MV-4-11 (cell line): ENCODE data around the gene PIK3R6.

Experiments used
- DNase-seq: peaks from one replicate; lab custom pipeline; 2025; lab: John Stamatoyannopoulos, UW

Gene PIK3R6

DNA sequence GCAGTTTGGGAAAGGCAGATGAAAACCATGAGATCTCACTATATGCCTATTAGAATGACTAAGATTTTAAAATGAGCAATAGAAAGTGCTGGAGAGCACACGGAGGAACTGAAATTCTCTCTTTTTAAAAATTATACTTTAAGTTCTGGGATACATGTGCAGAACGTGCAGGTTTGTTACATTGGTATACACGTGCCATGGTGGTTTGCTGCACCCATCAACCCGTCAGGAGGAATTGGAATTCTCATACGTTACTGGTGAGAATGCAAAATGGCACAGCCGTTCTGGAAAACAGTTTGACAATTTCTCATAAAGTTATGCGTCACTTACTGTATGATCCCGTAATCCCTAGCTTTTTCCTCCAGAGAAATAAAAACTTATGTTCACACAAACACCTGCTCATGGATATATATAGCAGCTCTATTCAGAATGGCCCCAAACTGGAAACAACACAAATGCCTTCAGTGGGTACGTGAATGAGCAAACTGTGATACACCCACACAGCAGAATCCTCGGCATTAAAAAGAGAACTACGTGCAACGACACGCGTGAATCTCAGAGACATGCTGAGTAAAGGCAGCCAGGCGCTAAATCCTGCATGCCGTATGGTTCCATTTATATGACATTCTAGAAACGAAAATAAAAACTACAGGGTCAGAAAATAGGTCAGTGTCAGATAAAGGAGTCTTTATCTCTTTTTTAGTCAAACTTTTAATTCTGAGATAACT lies 11.8 kb downstream of the PIK3R6 start:
- no peak for DNase-seq

DNA sequence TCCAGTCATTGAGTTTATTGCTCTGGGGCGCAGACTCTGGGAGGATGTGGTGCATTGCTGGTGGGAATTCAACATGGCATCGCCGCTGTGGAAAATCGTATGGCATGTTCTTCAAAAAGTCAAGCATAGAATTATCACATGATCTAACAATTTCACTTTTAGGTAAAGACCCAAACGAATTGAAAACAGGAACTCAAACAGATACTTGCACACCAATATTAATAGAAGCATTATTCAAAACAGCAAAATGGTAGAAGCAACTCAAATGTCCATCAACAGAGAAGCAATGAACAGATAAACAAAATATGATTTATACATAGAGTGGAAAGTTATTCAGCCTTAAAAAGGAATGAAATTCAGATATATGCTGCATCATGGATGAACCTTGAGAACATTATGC lies 15.9 kb downstream of the PIK3R6 start:
- no peak for DNase-seq

DNA sequence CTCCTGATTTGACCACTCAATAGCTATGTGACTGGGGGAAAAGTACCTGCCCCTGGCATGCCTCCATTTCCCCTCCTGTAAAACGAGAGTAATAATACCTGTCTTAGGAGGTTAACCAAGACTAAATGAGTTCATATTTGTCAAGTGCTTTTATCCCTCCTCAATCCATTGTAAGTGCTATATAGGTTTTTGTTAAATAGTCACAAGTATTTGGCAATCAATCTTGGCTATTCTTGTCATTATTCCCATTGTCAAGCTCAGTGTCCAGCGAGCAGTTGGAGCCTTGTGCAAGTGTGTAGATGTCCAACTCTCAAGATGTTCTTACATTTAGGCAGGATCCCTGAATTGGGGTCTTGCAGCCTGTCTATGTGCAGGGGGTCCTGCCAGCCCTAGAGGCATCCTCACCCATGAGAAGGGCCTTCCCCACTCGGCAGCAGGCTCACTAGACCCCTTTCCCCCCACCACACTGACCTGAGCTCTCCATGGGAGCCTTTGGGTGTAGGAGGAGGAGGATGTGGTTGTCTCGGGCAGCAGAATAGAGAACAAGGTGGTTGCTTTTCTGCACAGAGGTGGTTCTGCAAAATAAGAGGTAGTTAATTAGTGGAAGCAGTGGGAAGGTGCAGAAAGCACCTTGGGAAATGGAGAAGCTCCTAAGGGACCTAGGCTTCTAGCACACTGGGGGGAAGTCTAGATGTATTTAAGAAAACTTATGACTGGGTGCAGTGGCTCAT lies 18.0 kb downstream of the PIK3R6 start:
- DNase-seq: no peak

DNA sequence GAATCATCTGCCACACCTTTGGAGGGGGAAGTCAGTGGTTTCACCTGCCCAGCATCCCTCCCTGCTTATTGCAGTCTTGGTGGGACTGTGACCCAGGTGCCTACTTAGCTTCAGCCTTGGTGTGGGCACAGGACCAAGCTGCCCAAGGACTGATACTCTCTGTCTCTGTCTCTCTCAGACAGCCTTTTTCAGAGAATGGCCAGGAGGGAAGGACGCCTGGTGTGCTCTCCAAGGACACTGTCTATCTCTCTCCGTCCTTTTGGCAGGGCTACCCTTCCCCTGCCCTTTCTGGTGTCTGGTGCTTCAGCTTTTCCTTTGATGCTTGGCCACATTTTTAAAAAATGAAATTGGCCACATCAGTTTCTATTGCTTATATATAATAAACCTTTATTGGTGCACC lies 19.6 kb downstream of the PIK3R6 start:
- no peak for DNase-seq

DNA sequence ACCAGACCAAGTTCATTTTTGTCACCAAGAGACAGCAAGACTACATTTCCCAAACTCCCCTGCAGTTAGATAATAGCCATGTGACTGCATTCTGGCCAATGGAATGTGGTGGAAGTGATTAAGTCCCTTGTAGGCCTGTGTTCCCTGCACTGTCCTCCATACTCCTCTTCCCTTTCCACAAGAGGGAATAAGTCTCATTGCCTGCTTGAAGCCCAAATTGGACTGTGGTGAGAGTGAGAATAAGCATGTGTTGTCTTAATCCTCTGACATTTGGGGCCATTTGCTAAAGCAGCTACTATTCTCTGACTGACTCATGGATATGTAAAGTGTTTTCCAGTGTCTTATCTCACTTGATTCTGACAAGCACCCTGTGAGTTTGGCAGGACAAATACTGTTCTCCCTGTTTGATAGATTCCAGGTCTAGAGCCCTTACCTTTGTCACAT lies 20.7 kb downstream of the PIK3R6 start:
- peak; percentile 40 for DNase-seq

DNA sequence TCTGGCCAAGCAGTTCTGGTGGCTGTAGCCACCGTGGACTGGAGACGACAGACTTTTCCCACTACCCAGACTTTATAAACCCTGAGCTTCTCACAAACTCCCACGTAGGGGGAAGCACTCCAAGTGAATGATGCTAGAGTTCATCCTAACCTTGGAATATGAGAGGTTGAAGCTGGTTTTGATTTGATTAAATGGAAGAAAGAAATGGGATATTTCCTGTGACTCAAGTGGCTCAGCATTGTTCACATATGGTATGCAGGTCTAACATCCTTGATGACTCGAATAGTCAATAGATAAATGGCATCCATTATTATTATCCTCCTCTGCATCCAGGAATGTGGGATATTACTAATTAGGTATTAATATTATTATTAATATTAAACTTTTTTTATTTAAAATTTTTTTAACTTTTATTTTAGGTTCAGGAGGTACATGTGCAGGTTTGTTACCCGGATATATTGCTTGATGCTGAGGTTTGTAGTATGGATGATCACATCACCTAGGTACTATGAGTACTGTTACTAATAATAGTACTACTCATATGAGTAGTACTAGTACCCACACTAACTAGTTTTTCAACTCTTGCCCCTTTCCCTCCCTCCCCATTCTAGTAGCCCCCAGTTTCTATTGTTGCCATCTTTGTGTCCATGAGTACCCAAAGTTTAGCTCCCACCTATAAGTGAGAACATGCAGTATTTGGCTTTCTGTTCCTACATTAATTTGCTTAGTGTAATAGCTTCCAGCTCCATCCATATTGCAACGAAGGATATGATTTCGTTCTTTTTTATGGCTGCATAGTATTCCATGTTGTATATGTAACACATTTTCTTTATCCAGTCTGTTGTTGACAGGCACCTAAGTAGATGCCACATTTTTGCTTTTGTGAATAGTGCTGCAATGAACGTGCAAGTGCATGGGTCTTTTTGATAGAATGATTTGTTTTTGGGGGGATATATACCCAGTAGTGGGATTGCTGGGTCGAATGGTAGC lies 22.9 kb downstream of the PIK3R6 start:
- no peak for DNase-seq

DNA sequence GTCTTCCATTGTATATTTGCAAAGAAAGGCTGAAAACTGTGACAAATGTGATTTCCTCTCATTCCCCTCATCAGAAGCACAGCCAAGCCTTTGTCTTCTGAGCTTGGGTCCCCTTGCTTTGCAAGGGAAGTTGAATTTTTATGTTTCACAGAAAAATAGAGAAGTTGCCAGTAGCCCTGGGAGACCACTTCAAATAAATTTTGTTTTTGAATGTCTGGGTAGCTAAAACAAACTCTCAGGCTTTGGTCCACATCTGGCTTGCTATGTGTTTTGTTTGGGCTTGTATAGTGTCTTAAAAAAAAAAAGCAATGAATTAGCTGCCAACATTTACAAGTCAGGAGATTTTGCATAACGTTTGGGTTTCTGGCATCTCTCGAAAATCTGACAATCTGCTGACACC lies 24.1 kb downstream of the PIK3R6 start:
- peak; percentile 13 for DNase-seq

DNA sequence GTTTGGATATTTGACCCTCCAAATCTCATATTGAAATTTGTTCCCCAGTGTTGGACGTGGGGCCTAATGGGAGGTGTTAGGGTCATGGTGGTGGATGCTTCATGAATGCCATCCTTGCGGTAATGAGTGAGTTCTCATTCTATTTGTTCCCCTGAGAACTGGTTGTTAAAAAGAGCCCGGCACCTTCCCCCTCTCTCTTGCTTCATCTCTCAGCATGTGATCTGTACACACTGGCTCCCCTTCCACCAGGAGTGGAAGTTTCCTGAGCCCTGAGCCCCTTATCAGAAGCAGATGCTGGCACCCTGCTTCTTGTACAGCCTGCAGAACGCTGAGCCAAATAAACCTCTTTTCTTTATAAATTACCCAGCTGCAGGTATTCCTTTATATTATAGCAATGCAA lies 25.6 kb downstream of the PIK3R6 start:
- no peak for DNase-seq

DNA sequence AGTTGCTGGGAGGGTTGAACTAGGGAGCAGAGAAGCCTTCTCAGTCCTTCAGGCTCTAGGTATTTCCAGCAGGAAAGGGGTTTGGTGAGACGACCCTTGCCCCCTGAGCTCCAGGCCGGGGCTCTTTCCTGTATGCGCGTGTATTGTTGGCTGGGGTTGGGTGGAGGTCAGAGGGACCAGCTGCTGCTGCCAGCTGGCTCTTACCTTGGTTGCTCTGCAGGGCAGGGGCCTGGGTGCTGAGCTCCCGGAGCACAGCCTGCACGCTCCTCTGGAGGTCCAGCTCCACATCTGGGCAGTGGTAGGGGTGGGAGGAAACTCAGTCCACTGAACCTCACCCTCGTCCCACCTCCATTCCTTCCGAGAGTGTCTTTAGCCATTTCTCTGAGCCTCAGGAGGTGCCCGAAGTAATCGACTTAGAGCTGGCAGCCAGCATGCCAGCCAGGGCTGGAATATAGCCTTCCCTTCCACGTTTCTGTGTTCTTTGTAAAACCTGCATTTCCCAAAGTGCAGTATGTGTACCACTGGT lies 28.0 kb downstream of the PIK3R6 start:
- no peak for DNase-seq

DNA sequence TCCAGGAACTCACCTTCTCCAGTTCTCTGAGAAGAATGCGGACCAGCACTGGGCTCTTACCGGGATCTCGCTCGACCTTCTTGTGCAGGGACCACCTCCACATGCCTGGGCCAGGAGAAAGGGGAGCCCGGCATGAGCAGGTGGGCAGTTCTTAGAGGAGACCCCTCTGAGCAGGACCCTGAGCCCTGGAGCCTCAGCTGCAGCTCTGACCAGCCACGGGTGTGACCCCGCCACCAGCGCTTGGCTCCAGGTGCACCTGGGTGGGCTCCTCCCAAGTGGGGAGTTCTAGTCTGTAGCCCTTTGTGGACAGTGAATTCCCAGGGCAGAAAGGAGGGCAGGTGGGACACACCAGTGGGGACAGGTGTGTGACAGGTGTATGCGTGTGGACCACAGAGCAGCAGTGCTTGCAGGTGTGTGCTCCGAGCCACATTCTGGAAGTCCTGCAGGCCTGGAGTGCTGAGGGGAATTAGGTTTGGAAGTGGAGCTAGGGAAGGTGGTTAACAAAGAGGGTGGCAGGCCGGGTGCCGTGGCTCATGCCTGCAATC lies 28.9 kb downstream of the PIK3R6 start:
- no peak for DNase-seq

DNA sequence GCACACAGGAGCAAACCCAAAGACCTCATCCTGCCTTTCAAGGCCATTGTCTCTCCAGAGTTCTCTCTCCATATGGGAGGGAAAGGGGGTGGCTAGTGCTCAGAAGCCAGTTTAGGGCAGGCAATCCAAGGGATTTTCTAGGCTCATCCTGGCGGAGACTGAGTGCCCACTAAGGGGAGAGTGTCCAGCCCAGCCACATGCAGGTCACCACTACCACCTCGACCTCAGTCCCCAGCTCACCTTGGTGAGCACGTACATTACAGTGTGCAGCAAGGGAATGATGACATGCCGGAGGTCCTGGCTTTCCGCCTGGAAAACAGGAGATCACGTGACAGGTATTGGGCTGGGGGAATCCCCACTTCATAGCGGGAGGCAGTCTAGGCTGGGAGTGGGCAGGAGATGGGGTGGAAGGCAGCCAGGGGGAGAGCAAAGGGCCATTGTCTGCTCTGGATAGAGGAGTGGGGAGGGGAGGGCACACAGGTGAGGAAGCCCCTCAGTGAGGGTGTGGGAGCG lies 29.9 kb downstream of the PIK3R6 start:
- DNase-seq: no peak

DNA sequence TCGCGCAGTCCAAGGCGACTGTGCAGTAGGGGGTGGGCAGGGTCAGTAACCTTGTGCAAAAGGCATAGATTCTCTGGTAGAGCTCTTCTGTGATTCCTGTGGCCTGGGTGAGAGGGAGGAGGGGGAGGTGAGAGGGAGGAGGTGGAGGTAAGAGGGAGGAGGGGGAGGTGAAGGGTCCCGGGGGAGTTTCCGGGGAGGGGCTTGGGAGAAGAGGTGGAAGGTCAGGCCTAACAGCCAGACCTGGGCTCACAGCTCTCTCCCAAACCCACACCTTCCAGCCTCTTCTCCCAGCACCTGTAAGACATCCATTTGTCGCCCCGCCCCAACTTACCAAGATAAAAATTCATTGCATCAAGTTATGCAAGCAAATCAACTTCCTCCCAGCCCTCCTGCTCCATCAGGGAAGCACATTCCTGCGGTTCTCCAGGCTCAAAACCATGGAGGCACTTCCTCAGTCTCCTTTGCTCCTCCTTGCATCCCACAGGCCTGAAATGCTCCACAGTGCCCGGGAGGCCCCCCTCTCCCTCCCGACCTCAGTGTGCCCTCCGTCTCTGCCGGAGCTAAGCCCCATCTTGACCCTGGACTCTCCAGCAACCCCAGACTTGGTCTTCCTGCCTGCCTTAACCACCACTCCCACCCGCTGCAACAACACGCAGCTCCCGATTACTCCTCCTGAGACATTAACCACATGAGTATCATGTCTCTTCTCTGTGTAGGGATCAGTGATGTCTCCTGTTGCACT lies 30.5 kb downstream of the PIK3R6 start:
- DNase-seq: no peak

DNA sequence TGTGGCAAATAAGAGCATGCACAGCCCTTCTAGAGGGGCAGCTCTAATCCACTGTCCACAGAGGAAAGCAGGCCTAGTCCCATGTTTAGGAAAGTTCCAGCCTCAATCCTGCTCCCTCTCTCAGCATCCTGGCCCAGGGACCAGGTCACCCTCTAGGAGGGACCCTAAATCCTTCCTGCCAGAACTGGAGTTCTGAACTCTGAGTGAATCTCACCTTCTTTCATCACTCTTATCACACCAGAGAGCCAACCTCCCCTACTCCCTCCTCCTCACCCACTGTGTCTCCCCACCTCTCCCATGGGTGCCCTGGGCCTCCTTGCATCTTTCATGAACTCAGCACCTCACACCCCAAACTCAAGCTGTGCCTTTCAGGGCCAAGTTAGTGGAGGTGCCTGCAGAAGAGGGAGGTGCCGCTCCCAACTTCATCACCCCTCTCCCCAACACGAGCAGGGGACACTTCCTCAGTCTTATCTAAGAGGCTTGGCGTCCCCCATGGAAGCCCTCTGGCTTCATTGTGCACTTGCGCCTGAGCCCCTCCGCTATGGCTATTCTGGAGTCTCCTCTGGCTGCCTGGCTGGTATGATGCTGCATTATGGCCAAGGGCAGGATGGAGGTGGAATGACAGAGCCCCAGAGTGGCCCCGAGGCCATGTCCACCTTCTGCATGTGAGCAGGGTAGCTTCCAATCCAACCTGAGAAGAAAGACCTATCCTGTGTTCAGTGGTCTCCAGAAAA lies 31.7 kb downstream of the PIK3R6 start:
- no peak for DNase-seq

DNA sequence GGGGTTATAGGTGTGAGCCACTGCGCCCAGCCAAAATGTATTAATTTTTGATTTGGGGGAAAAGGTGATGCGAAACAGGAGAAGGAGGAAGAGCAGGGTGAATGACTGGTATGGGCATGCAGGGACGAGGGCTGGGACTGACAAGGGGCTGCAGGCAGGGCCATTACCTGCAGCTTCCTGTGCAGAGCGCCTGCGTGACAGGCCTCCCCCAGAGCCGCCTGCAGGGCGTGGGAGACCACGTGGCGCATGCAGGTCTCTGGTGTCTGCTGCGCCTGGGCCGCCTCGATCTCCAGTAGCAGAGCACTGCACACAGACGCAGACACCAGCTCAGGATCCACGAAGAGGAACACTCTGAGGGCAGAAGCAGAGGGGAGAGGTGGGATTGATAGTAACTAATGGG lies 32.4 kb downstream of the PIK3R6 start:
- DNase-seq: no peak

DNA sequence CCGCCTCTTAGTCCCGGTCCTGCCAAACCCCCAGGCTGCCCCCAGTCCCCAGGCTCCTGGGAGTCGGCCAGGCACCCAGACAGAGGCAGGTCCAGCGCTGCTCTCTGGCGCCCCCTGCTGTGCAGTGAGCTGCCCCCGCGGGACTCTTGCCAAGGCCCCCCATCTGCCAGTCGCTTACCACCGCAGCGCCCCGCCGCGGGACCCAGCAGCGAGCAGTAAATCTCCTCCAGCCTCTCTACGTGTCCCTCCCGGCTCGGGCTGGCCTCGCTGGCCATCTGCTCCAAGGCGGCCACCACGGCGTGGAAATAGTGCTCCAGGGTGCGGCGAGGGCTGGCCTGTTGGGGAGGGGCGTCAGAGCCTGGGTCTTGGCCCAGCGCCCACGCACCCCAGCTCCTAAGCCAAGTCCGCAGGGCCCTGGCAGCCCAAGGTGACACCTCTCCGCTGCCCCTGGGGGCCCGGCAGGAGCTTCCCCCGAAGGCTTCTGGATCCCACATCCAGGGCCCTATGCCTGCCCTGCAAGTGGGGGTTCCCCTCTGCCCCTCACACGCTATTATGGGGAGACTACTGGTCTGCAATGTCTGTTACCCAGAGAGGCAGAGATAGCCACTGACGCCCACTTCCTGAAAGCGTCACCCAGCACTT lies 34.6 kb downstream of the PIK3R6 start:
- no peak for DNase-seq

DNA sequence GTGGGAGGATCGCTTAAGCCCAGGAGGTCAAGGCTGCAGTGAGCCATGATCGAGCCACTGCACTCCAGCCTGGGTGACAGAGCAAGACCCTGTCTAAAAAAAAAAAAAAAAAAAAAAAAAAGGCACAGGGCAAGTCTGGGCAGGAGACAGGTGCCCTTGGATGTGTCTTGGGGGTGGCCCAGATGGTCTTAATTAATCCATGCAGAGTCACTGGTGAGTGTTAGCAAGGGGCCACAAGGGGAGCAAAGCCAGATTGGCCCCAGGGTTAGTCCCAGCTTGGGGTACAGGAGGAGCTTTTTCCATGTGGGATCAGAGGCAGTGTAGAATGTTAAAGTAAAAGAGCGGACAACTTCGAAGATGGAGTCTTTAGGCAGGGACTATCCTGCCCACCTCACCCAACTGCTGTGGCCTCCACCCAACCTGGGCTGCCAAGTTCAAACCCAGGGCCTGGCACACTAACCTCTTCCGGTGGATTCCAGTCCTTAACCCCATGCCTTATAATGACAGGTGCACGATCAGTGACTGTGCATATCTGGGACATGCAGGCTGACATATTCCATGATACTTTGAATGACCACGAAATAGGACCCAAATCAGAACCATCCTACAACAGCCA lies 36.1 kb downstream of the PIK3R6 start:
- DNase-seq: no peak

DNA sequence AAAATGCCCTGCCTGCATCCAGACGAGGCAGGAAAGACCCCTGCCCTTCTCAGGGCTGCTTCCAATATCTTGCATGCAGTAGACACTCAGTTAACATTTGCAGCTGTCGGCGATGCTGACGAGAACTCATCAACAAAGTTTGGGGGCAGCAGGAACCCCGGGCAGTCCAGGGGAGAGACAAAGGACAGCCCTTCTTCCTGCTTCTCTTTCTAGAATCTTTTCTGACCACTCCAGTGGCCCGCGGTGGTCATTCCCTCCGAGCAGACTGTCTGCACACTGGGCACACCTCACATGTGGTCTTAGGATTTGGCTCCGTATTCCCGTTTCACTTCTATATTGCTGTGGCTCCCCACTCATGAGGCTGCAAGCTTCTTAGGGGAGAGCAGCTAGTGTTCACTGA lies 37.3 kb downstream of the PIK3R6 start:
- DNase-seq: no peak

DNA sequence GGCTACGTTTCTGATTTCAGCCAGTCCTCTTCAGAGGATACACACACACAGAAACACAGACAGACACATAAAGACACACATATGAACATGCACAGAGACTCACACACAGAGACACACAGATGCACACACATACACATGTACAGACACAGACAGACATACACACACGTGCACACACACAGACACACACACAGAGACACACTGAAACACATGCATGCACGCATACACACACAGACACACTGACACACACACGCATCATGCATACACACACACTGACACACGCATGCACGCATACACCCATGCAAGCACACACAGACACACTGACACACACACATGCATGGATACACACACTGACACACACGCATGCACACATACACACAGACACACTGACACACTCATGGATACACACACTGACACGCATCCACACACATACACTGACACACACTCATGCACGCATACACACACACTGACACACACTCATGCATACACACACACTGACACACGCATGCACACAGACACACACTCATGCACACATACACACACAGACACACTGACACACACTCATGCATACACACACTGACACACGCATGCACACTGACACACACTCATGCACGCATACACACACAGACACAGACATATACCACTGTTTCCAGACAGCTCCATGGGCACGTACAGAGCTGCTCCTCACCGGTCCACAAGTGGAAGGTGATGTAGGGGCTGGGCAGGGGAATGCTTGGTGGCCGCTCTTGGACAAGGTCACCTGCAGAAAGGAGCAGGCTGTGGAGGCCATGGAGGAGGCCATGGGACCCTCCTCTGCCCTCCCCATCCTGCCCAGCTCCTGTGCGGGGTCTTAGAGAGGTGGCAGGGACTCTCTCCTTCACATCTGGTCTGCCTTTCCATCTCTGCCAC lies 38.2 kb downstream of the PIK3R6 start:
- no peak for DNase-seq
